ENCODE data around the gene EFNB1. TPM values are rescaled to one million over a fixed set of nuclear protein-coding genes. Genes with fewer than 3 reads are reported as not detected.

EFNB1 gene
- total RNA-seq, 1 experiment from 2014 or later = 78.1 TPM

DNA sequence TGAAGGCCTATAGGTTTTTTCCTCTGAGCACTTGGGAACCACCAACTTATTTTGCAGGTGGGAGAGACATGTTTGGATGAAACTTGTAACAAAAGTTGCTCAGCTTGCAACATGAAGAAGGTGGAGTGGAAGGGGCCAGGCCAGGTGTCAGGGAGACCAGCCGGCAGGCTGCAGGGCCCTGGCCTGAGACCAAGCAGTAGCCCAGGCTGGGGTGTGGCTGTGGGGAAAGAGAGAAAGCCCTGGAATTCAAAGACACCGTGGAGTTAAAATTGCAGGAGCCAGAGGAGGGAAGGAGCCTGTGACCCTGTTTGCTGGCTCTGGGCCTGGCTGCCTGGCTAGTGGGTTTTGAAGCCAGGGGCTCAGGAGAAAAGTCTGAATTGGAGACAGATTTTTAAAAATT is 43.4 kb downstream of the EFNB1 start:
- H3K27me3 ChIP-seq (replicated peaks; ENCODE audit: insufficient read depth, low read depth, low read length, poor library complexity) = peaks cover 4% of the 10 kb centered on the region
- TF ChIP-seq, protein P1, sequence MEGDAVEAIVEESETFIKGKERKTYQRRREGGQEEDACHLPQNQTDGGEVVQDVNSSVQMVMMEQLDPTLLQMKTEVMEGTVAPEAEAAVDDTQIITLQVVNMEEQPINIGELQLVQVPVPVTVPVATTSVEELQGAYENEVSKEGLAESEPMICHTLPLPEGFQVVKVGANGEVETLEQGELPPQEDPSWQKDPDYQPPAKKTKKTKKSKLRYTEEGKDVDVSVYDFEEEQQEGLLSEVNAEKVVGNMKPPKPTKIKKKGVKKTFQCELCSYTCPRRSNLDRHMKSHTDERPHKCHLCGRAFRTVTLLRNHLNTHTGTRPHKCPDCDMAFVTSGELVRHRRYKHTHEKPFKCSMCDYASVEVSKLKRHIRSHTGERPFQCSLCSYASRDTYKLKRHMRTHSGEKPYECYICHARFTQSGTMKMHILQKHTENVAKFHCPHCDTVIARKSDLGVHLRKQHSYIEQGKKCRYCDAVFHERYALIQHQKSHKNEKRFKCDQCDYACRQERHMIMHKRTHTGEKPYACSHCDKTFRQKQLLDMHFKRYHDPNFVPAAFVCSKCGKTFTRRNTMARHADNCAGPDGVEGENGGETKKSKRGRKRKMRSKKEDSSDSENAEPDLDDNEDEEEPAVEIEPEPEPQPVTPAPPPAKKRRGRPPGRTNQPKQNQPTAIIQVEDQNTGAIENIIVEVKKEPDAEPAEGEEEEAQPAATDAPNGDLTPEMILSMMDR (conservative IDR thresholded peaks at IDR 0.05; ENCODE audit: low read depth, low read length) = no peak
- TF ChIP-seq EZH2 (IDR thresholded peaks at IDR 0.05; ENCODE audit: borderline replicate concordance, low read depth, low read length, poor library complexity, severe bottlenecking) = no peak
- no peak for DNase-seq (ENCODE audit: low spot score)
- CTCF ChIA-PET = no interaction called here
- intact Hi-C loops (cut with micrococcal nuclease; ENCODE audit: unreplicated experiment) = no loop called here
- H3K27ac ChIP-seq (ENCODE audit: low read depth, low read length, poor library complexity, severe bottlenecking) = no peak overlapping the region
- no peaks in the 10 kb centered on the region for H3K4me1 ChIP-seq (ENCODE audit: insufficient read depth, low read length, poor library complexity, severe bottlenecking)
- POLR2A ChIA-PET (ENCODE audit: low non-redundant PET) = no interaction called here
- no peak overlapping the region for H3K4me3 ChIP-seq (ENCODE audit: low read depth, low read length, poor library complexity, severe bottlenecking)
- H3K9me3 ChIP-seq (ENCODE audit: low read depth, low read length, poor library complexity, severe bottlenecking) = no peaks in the 10 kb centered on the region
- H3K36me3 ChIP-seq (ENCODE audit: insufficient read depth, low read length, poor library complexity, severe bottlenecking) = no peaks in the 10 kb centered on the region
- BruUV-seq (replicated peaks) = no TSS peak

DNA sequence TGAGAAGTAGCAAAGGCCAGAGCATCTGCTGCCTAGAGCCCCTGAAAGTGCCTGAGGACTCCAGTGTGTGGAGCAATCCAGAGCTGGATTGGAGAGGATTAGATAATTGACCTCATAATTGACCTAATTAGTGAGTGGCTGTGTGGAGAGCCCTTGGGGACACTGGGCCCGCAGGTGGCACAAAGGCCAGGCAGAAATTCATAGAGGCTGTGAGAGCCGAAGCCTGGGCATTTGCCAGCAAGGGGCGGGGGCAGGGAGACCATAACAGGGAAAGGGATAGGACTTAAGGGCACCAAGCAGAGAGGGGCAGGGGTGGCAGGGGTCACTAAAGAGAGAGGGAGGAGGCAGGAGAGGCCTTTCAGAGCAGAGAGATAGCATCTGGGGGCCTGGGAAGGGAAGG is 45.3 kb downstream of the EFNB1 start:
- Histone ChIP-seq H3K4me3 (ENCODE audit: low read depth, low read length, poor library complexity, severe bottlenecking) (no peak overlapping the region), H3K9me3 (ENCODE audit: low read depth, low read length, poor library complexity, severe bottlenecking) (no peaks in the 10 kb centered on the region), H3K27ac (ENCODE audit: low read depth, low read length, poor library complexity, severe bottlenecking) (no peak overlapping the region), H3K27me3 (replicated peaks; ENCODE audit: insufficient read depth, low read depth, low read length, poor library complexity) (peaks cover 4% of the 10 kb centered on the region), H3K4me1 (ENCODE audit: insufficient read depth, low read length, poor library complexity, severe bottlenecking) (no peaks in the 10 kb centered on the region), H3K36me3 (ENCODE audit: insufficient read depth, low read length, poor library complexity, severe bottlenecking) (no peaks in the 10 kb centered on the region)
- POLR2A ChIA-PET (ENCODE audit: low non-redundant PET) = no interaction called here
- TF ChIP-seq, protein P1 (conservative IDR thresholded peaks at IDR 0.05; ENCODE audit: low read depth, low read length) = no peak
- TF ChIP-seq EZH2 (IDR thresholded peaks at IDR 0.05; ENCODE audit: borderline replicate concordance, low read depth, low read length, poor library complexity, severe bottlenecking) = no peak
- no peak for DNase-seq (ENCODE audit: low spot score)
- intact Hi-C loops (cut with micrococcal nuclease; ENCODE audit: unreplicated experiment) = no loop called here
- no TSS peak for BruUV-seq (replicated peaks)
- CTCF ChIA-PET = no interaction called here

DNA sequence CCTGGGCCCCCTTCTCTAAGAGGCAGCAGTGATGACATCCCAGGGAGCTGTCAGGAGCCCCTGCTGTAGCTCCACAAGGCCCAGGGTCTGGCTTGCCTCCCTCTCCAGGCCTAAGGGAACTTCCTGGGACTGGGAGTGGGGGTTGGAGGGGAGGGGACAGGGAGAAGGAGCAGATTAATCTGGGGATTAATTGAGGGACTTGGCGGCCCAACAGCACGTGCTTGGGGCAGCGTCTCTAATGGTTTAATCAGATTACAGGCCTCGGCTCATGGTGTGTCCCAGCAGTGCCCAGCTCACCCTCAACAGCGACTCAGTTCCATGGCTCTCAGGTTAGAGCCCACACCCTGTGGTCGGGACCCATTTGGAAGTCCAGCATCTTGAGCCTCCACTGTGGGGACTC is 47.9 kb downstream of the EFNB1 start:
- intact Hi-C loops (cut with micrococcal nuclease; ENCODE audit: unreplicated experiment) = no loop called here
- H3K27ac ChIP-seq (ENCODE audit: low read depth, low read length, poor library complexity, severe bottlenecking) = no peak overlapping the region
- ChIA-PET POLR2A (ENCODE audit: low non-redundant PET) (no interaction called here), CTCF (no interaction called here)
- no peaks in the 10 kb centered on the region for H3K36me3 ChIP-seq (ENCODE audit: insufficient read depth, low read length, poor library complexity, severe bottlenecking)
- TF ChIP-seq, protein P1 (conservative IDR thresholded peaks at IDR 0.05; ENCODE audit: low read depth, low read length) = no peak
- no peak for TF ChIP-seq EZH2 (IDR thresholded peaks at IDR 0.05; ENCODE audit: borderline replicate concordance, low read depth, low read length, poor library complexity, severe bottlenecking)
- no TSS peak for BruUV-seq (replicated peaks)
- H3K4me1 ChIP-seq (ENCODE audit: insufficient read depth, low read length, poor library complexity, severe bottlenecking) = no peaks in the 10 kb centered on the region
- H3K9me3 ChIP-seq (ENCODE audit: low read depth, low read length, poor library complexity, severe bottlenecking) = no peaks in the 10 kb centered on the region
- H3K4me3 ChIP-seq (ENCODE audit: low read depth, low read length, poor library complexity, severe bottlenecking) = no peak overlapping the region
- H3K27me3 ChIP-seq (replicated peaks; ENCODE audit: insufficient read depth, low read depth, low read length, poor library complexity) = peaks cover 4% of the 10 kb centered on the region
- DNase-seq (ENCODE audit: low spot score) = no peak

All from A673 (cell line).